ENCODE data around the gene NQO2. TPM values are rescaled to one million over a fixed set of nuclear protein-coding genes. Genes with fewer than 3 reads are reported as not detected.
A peak's percentile ranks its signal among the peaks of the same experiment; 100 is the strongest.

The NQO2 gene
- total and polyA plus RNA-seq, 7 experiments from 2014 or later = 8.1 to 52.0 (median 26.2) TPM

- ChIA-PET POLR2A (interaction anchor here (1.5 kb wide), 1 partner anchor 30 kb away, joined by 4 read pairs; no protein-coding TSS in a partner anchor), CTCF (no interaction called here)
- H3K36me3 ChIP-seq (ENCODE audit: control insufficient read depth in 2 of 3, insufficient read depth in 3 of 3, low read length in 3 of 3) = no peaks in the 10 kb centered on the region
- peaks cover 0 to 1% (median 0%) of the 10 kb centered on the region in 11 donors for H3K9me3 Mint-ChIP-seq
- no peak for DNase-seq
- intact Hi-C loops (cut with micrococcal nuclease) = loop anchor here in 1 of 2 donors (2.0 kb wide), 1 partner anchor 14 kb away; the partner anchor contains the start of gene SERPINB6
- no peaks in the 10 kb centered on the region for H3K27me3 Mint-ChIP-seq
- ATAC-seq = no peak
- peaks cover 0 to 14% of the 10 kb centered on the region in 2 donors for H3K4me1 ChIP-seq (ENCODE audit: control insufficient read depth in 2 of 2, insufficient read depth in 2 of 2, low read length in 2 of 2)
- no peak overlapping the region for H3K4me3 ChIP-seq (ENCODE audit: low read length)
- H3K4me1 Mint-ChIP-seq = peaks cover 4 to 55% (median 31%) of the 10 kb centered on the region in 7 donors
- H3K27me3 ChIP-seq (ENCODE audit: control insufficient read depth in 2 of 2, insufficient read depth in 2 of 2, low read length in 2 of 2) = no peaks in the 10 kb centered on the region
- no peaks in the 10 kb centered on the region for H3K9me3 ChIP-seq (ENCODE audit: control insufficient read depth in 2 of 3, low read length in 3 of 3)
- H3K36me3 Mint-ChIP-seq = peaks cover 0 to 30% (median 9%) of the 10 kb centered on the region in 5 donors
- H3K4me3 Mint-ChIP-seq = peak overlapping the region in 1 of 10 donors; percentile 33
- no peak overlapping the region for H3K27ac ChIP-seq (ENCODE audit: low read depth, low read length)
- peak overlapping the region in 4 of 9 donors; percentile 21 to 85 (median 53) for H3K27ac Mint-ChIP-seq
Observed at GRCh38 chr6:2956930-2957685, 42.6 kb upstream of the NQO2 start.

GRCh38 chr6:2957696-2958330 is 41.9 kb upstream of the NQO2 start:
- intact Hi-C loops (cut with micrococcal nuclease) = loop anchor here in 1 of 2 donors (2.0 kb wide), 2 partner anchors 13 to 17 kb away; partner anchors contain the start of gene SERPINB6
- H3K9me3 Mint-ChIP-seq = peaks cover 0 to 1% (median 0%) of the 10 kb centered on the region in 11 donors
- H3K27ac ChIP-seq (ENCODE audit: low read depth, low read length) = no peak overlapping the region
- no peaks in the 10 kb centered on the region for H3K27me3 ChIP-seq (ENCODE audit: control insufficient read depth in 2 of 2, insufficient read depth in 2 of 2, low read length in 2 of 2)
- peaks cover 0 to 25% (median 9%) of the 10 kb centered on the region in 5 donors for H3K36me3 Mint-ChIP-seq
- no peaks in the 10 kb centered on the region for H3K36me3 ChIP-seq (ENCODE audit: control insufficient read depth in 2 of 3, insufficient read depth in 3 of 3, low read length in 3 of 3)
- H3K4me3 ChIP-seq (ENCODE audit: low read length) = no peak overlapping the region
- peaks cover 2 to 57% (median 34%) of the 10 kb centered on the region in 7 donors for H3K4me1 Mint-ChIP-seq
- H3K4me3 Mint-ChIP-seq = peak overlapping the region in 4 of 10 donors; percentile 13 to 55 (median 44)
- ATAC-seq = no peak
- no peaks in the 10 kb centered on the region for H3K9me3 ChIP-seq (ENCODE audit: control insufficient read depth in 2 of 3, low read length in 3 of 3)
- no peak for DNase-seq
- POLR2A ChIA-PET = interaction anchor here (1.1 to 2.6 kb wide), 4 partner anchors 11 to 30 kb away, joined by 3 to 6 read pairs (median 5); no protein-coding TSS in a partner anchor
- H3K27me3 Mint-ChIP-seq = peaks cover 0 to 5% (median 0%) of the 10 kb centered on the region in 5 donors
- peaks cover 0 to 14% of the 10 kb centered on the region in 2 donors for H3K4me1 ChIP-seq (ENCODE audit: control insufficient read depth in 2 of 2, insufficient read depth in 2 of 2, low read length in 2 of 2)
- CTCF ChIA-PET = interaction anchor here (1.3 kb wide), 1 partner anchor 112 kb away, joined by 5 read pairs; no protein-coding TSS in a partner anchor
- peak overlapping the region in 6 of 9 donors; percentile 16 to 86 (median 79) for H3K27ac Mint-ChIP-seq

GRCh38 chr6:2958331-2958711 is 41.4 kb upstream of the NQO2 start:
- Histone ChIP-seq H3K27me3 (ENCODE audit: control insufficient read depth in 2 of 2, insufficient read depth in 2 of 2, low read length in 2 of 2) (no peaks in the 10 kb centered on the region), H3K4me3 (ENCODE audit: low read length) (no peak overlapping the region), H3K4me1 (ENCODE audit: control insufficient read depth in 2 of 2, insufficient read depth in 2 of 2, low read length in 2 of 2) (peaks cover 0 to 14% of the 10 kb centered on the region in 2 donors), H3K9me3 (ENCODE audit: control insufficient read depth in 2 of 3, low read length in 3 of 3) (no peaks in the 10 kb centered on the region), H3K36me3 (ENCODE audit: control insufficient read depth in 2 of 3, insufficient read depth in 3 of 3, low read length in 3 of 3) (no peaks in the 10 kb centered on the region), H3K27ac (ENCODE audit: low read depth, low read length) (no peak overlapping the region)
- Mint-ChIP-seq H3K4me3 (peak overlapping the region in 4 of 10 donors; percentile 13 to 65 (median 54)), H3K27me3 (peaks cover 0 to 7% (median 0%) of the 10 kb centered on the region in 5 donors), H3K36me3 (peaks cover 0 to 20% (median 5%) of the 10 kb centered on the region in 5 donors), H3K4me1 (peaks cover 3 to 59% (median 36%) of the 10 kb centered on the region in 7 donors), H3K9me3 (peaks cover 0 to 1% (median 0%) of the 10 kb centered on the region in 11 donors), H3K27ac (peak overlapping the region in 8 of 9 donors; percentile 53 to 94 (median 79))
- intact Hi-C loops (cut with micrococcal nuclease) = loop anchor here in 1 of 2 donors (2.0 kb wide), 1 partner anchor 18 kb away; no protein-coding TSS in a partner anchor
- ATAC-seq = peak; percentile 57
- peak in 6 of 9 donors; percentile 17 to 53 (median 40) for DNase-seq
- ChIA-PET CTCF (interaction anchor here (1.2 to 1.3 kb wide), 2 partner anchors 30 to 112 kb away, joined by 3 to 5 read pairs; no protein-coding TSS in a partner anchor), POLR2A (interaction anchor here (1.0 to 2.6 kb wide), 5 partner anchors 10 to 29 kb away, joined by 3 to 6 read pairs (median 4); no protein-coding TSS in a partner anchor)

- no peaks in the 10 kb centered on the region for H3K27me3 ChIP-seq (ENCODE audit: control insufficient read depth in 2 of 2, insufficient read depth in 2 of 2, low read length in 2 of 2)
- CTCF ChIA-PET = interaction anchor here (1.2 to 1.3 kb wide), 2 partner anchors 30 to 113 kb away, joined by 3 to 5 read pairs; no protein-coding TSS in a partner anchor
- H3K4me1 ChIP-seq (ENCODE audit: control insufficient read depth in 2 of 2, insufficient read depth in 2 of 2, low read length in 2 of 2) = peaks cover 0 to 14% of the 10 kb centered on the region in 2 donors
- Mint-ChIP-seq H3K36me3 (peaks cover 0 to 20% (median 4%) of the 10 kb centered on the region in 5 donors), H3K4me3 (peak overlapping the region in 2 of 10 donors; percentile 54 to 55), H3K27me3 (peaks cover 0 to 7% (median 0%) of the 10 kb centered on the region in 5 donors), H3K9me3 (peaks cover 0 to 1% (median 0%) of the 10 kb centered on the region in 11 donors), H3K27ac (peak overlapping the region in 7 of 9 donors; percentile 72 to 94 (median 85)), H3K4me1 (peaks cover 3 to 64% (median 40%) of the 10 kb centered on the region in 7 donors)
- intact Hi-C loops (cut with micrococcal nuclease) = loop anchor here in 1 of 2 donors (2.0 kb wide), 1 partner anchor 18 kb away; no protein-coding TSS in a partner anchor
- DNase-seq = no peak
- no peak overlapping the region for H3K4me3 ChIP-seq (ENCODE audit: low read length)
- no peak for ATAC-seq
- POLR2A ChIA-PET = interaction anchor here (1.0 to 2.6 kb wide), 5 partner anchors 10 to 29 kb away, joined by 3 to 6 read pairs (median 4); no protein-coding TSS in a partner anchor
- no peaks in the 10 kb centered on the region for H3K9me3 ChIP-seq (ENCODE audit: control insufficient read depth in 2 of 3, low read length in 3 of 3)
- H3K27ac ChIP-seq (ENCODE audit: low read depth, low read length) = no peak overlapping the region
- no peaks in the 10 kb centered on the region for H3K36me3 ChIP-seq (ENCODE audit: control insufficient read depth in 2 of 3, insufficient read depth in 3 of 3, low read length in 3 of 3)
Observed at GRCh38 chr6:2958776-2959175, 40.9 kb upstream of the NQO2 start.

DNA sequence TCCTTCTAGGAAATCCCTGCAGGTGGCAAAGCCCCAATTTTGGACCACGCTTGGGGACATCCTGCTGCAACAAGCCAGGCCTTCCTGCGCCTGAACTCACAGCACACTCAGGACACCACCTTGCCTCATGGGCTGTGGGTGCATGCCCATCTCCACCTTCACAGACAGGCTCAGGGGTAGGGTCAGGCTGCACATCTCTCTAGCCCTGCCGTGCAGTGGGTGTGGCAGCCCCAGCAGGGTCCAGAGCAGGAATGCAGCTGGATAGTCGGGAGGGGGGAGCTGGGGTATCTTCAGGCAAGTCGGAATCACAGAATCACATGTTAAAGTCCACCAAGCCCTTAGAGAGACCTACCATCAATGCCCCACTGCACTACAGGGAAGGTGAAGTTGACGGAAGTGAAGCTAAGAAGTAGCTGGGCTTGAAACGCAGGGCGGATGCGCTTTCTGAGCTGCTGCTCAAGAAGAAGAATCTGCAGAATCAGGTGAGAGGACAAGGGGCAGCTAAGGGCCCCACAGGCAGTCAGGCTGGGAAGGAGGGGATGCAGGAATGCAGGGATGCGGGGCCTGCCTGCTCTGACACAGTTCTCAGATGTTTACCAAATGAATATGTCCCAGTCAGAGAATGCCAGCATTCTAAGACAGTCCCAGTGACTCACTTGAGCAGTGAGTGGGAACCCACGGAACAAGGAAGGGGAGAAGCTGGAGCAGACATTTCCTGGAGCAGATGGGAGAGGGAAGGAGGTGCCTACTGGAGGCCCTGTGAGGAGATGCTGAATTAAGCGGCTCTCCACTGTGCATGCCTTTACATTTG is 39.6 kb upstream of the NQO2 start:
- H3K4me3 Mint-ChIP-seq = no peak overlapping the region
- Histone ChIP-seq H3K4me3 (ENCODE audit: low read length) (no peak overlapping the region), H3K4me1 (ENCODE audit: control insufficient read depth in 2 of 2, insufficient read depth in 2 of 2, low read length in 2 of 2) (peaks cover 0 to 14% of the 10 kb centered on the region in 2 donors), H3K27ac (ENCODE audit: low read depth, low read length) (no peak overlapping the region), H3K9me3 (ENCODE audit: control insufficient read depth in 2 of 3, low read length in 3 of 3) (no peaks in the 10 kb centered on the region), H3K27me3 (ENCODE audit: control insufficient read depth in 2 of 2, insufficient read depth in 2 of 2, low read length in 2 of 2) (no peaks in the 10 kb centered on the region), H3K36me3 (ENCODE audit: control insufficient read depth in 2 of 3, insufficient read depth in 3 of 3, low read length in 3 of 3) (no peaks in the 10 kb centered on the region)
- peaks cover 0 to 1% (median 0%) of the 10 kb centered on the region in 11 donors for H3K9me3 Mint-ChIP-seq
- CTCF ChIA-PET = interaction anchor here (1.2 kb wide), 1 partner anchor 29 kb away, joined by 5 read pairs; no protein-coding TSS in a partner anchor
- peak overlapping the region in 6 of 9 donors; percentile 14 to 85 (median 45) for H3K27ac Mint-ChIP-seq
- DNase-seq = no peak
- intact Hi-C loops (cut with micrococcal nuclease) = loop anchor here in 1 of 2 donors (2.0 kb wide), 1 partner anchor 19 kb away; no protein-coding TSS in a partner anchor
- H3K4me1 Mint-ChIP-seq = peaks cover 3 to 68% (median 43%) of the 10 kb centered on the region in 7 donors
- no peak for ATAC-seq
- H3K27me3 Mint-ChIP-seq = peaks cover 0 to 7% (median 0%) of the 10 kb centered on the region in 5 donors
- POLR2A ChIA-PET = interaction anchor here (1.0 to 2.6 kb wide), 4 partner anchors 11 to 28 kb away, joined by 3 to 8 read pairs (median 5); no protein-coding TSS in a partner anchor
- peaks cover 0 to 13% (median 0%) of the 10 kb centered on the region in 5 donors for H3K36me3 Mint-ChIP-seq
